GM12892 (cell line): ENCODE data around the gene AP3S2.

Source experiments
- POLR2A ChIP-seq: IDR thresholded peaks from 2 replicates; pipeline ENCODE4 v1.6.1; 2011; ENCODE audit warnings: low read depth, low read length, control low read depth
- POLR2AphosphoS5 ChIP-seq: IDR thresholded peaks from 2 replicates; pipeline ENCODE4 v1.6.1; 2011; ENCODE audit warnings: low read depth, low read length, control low read depth
- TAF1 ChIP-seq: IDR thresholded peaks from 2 replicates; pipeline ENCODE4 v1.6.1; 2011; ENCODE audit warnings: low read depth, mild to moderate bottlenecking, control low read depth, low read length, borderline replicate concordance

GRCh38 chr15:89857673-89858072 lies 36.1 kb downstream of the AP3S2 start:
- TF ChIP-seq POLR2AphosphoS5, result no peak
- no peak for TF ChIP-seq POLR2A
- TF ChIP-seq TAF1, result no peak
